K562 (cell line): Measurements from ENCODE around the gene HMX1. TPM values are rescaled to one million over a fixed set of nuclear protein-coding genes. Genes with fewer than 3 reads are reported as not detected.

Source experiments
- RERE ChIP-seq: sonication (generic); formaldehyde crosslinking; IDR thresholded peaks from 2 replicates; pipeline ENCODE4 v1.8.0; 2023; ENCODE audit warnings: missing genetic modification reagents, mild to moderate bottlenecking, borderline replicate concordance
- STAT6 ChIP-seq: sonication (generic); formaldehyde crosslinking; IDR thresholded peaks from 2 replicates; pipeline ENCODE4 v1.8.1; 2023; ENCODE audit warnings: mild to moderate bottlenecking, missing genetic modification reagents
- polyA plus RNA-seq, 8 experiments: library from polyadenylated mRNA; depleted of rRNA in 4 of 8; stranded (reverse) in 5 of 8; unstranded in 3 of 8; fragments of >200 nt; fragmentation: Nextera tagmentation in 2 of 8; fragmentation: Illumina TruSeq in 1 of 8; extraction: Ambion mirVana in 2 of 8; extraction: Trizol in 1 of 8; gene quantifications; 2 replicates each; pipeline versions ENCODE4 v1.2.1 to v1.2.3, GENCODE V29; 2011 to 2014; ENCODE audit warnings: inconsistent platforms in 1 of 8, missing spikeins in 1 of 8
- total RNA-seq, 7 experiments: library from RNA; depleted of rRNA in 6 of 7; stranded (reverse); fragments of >200 nt in 6 of 7; fragmentation: Illumina TruSeq in 2 of 7; extraction: Trizol in 2 of 7; gene quantifications; 2 replicates each; pipeline versions ENCODE4 v1.2.1 to v1.2.3, GENCODE V29; 2011 to 2021; ENCODE audit warnings: low replicate concordance in 1 of 7

HMX1 gene
- total and polyA plus RNA-seq, 9 of the 15 experiments (the other 6 are each of a cell fraction or from before 2014, with no cell fraction given) = not detected

GRCh38 chr4:8879574-8879973, 7.9 kb upstream of the HMX1 start (continued):
- TF ChIP-seq STAT6 (CRISPR knock-in tag) (no peak), RERE (CRISPR knock-in tag) (no peak)
